ENCODE data around the gene UMODL1. TPM values are rescaled to one million over a fixed set of nuclear protein-coding genes. Genes with fewer than 3 reads are reported as not detected.
A peak's percentile ranks its signal among the peaks of the same experiment; 100 is the strongest.

The UMODL1 gene
- total and polyA plus RNA-seq, 10 of the 15 experiments (the other 5 are each of a cell fraction or from before 2014, with no cell fraction given), result 0.01 to 0.11 (median 0.03) TPM; not detected in 5

DNA sequence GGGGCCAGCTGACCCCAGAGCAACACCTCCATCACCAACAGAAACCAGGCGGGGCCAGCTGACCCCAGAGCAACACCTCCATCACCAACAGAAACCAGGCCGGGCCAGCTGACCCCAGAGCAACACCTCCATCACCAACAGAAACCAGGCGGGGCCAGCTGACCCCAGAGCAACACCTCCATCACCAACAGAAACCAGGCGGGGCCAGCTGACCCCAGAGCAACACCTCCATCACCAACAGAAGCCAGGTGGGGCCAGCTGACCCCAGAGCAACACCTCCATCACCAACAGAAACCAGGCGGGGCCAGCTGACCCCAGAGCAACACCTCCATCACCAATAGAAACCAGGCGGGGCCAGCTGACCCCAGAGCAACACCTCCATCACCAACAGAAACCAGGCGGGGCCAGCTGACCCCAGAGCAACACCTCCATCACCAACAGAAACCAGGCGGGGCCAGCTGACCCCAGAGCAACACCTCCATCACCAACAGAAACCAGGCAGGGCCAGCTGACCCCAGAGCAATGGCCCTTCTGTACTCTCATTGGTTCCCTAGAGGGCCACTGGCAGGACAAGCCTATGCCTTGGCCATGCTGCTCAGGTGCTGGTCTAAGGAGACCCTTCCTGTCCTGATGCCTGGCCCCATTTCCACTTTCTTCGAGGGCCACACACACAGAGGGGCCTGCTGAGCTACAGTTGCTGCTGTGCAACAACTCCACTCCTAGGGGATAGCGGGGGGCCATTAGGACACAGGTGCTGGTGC lies 7.3 kb downstream of the UMODL1 start (continued):
- TF ChIP-seq EP300 (IDR thresholded peaks at IDR 0.05; ENCODE audit: borderline replicate concordance in 1 of 2, control insufficient read depth in 1 of 2, low read depth in 2 of 2, low read length in 2 of 2), result 0 out of 4 replicates have a peak, but pooled peaks of 1 of the 2 experiments have one; percentile 7
- TF ChIP-seq NBN (IDR thresholded peaks at IDR 0.05), result 0 out of 2 replicates have a peak, but pooled peaks have one; percentile 31
- 0 out of 2 replicates have a peak, but pooled peaks have one; percentile 31 for TF ChIP-seq NR2C1 (IDR thresholded peaks at IDR 0.05)
- TF ChIP-seq, protein P1, sequence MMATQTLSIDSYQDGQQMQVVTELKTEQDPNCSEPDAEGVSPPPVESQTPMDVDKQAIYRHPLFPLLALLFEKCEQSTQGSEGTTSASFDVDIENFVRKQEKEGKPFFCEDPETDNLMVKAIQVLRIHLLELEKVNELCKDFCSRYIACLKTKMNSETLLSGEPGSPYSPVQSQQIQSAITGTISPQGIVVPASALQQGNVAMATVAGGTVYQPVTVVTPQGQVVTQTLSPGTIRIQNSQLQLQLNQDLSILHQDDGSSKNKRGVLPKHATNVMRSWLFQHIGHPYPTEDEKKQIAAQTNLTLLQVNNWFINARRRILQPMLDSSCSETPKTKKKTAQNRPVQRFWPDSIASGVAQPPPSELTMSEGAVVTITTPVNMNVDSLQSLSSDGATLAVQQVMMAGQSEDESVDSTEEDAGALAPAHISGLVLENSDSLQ (IDR thresholded peaks at IDR 0.05), result 0 out of 2 replicates have a peak, but pooled peaks have one; percentile 12

- POLR2A ChIA-PET, result no interaction called here
- BruUV-seq (replicated peaks), result no TSS peak
- H3K27ac ChIP-seq (ENCODE audit: control insufficient read depth, insufficient read depth), result peak overlapping the region; percentile 27; the same call in 1 of the 2 replicates
- intact Hi-C loops (cut with micrococcal nuclease; ENCODE audit: unreplicated experiment), result no loop called here
- no peaks in the 10 kb centered on the region for H3K27me3 ChIP-seq (replicated peaks in 1 of 2; ENCODE audit: control insufficient read depth in 2 of 2, insufficient read depth in 2 of 2, low read length in 1 of 2)
- no peaks in the 10 kb centered on the region for H3K79me2 ChIP-seq (ENCODE audit: control insufficient read depth, insufficient read depth, low read length)
- H3K36me3 ChIP-seq (ENCODE audit: control insufficient read depth in 2 of 2, insufficient read depth in 2 of 2, low read length in 1 of 2), result no peaks in the 10 kb centered on the region
- DNase-seq (ENCODE audit: low read depth, low spot score), result no peak
- no peak for ATAC-seq
- RAD21 ChIA-PET (ENCODE audit: unreplicated experiment), result no interaction called here
- SMC1A ChIA-PET (ENCODE audit: uncharacterized antibody, unreplicated experiment), result interaction anchor here (1.3 to 1.6 kb wide), 2 partner anchors 16 to 38 kb away, joined by 3 to 4 read pairs; no protein-coding TSS in a partner anchor
- peak overlapping the region; percentile 64 for H3K4me2 ChIP-seq (ENCODE audit: control insufficient read depth, insufficient read depth)
- peaks cover 27% of the 10 kb centered on the region for H3K4me1 ChIP-seq (ENCODE audit: control insufficient read depth, insufficient read depth, low read length)
- FAIRE-seq, result no peak
- no peak overlapping the region for H2AFZ ChIP-seq (ENCODE audit: control insufficient read depth, low read depth, low read length)
- no peaks in the 10 kb centered on the region for H3K9me3 ChIP-seq (replicated peaks; ENCODE audit: control insufficient read depth, insufficient read depth, low read length)
- no peak overlapping the region for H3K9ac ChIP-seq (ENCODE audit: control insufficient read depth, insufficient read depth, low read length)
- no peaks in the 10 kb centered on the region for H4K20me1 ChIP-seq (ENCODE audit: control insufficient read depth, insufficient read depth)
- CTCF ChIA-PET, result interaction anchor here (0.6 to 1.1 kb wide), 2 partner anchors 37 to 153 kb away, joined by 3 read pairs; no protein-coding TSS in a partner anchor
- in situ Hi-C loops (cut with MboI), result no loop called here
- H3K4me3 ChIP-seq, result no peak overlapping the region
- WGBS (ENCODE audit: insufficient coverage, insufficient replicate concordance, low lambda C conversion rate, missing lambda C conversion rate), result 63% methylated on average over 13 of the region's 13 CpGs
- TF ChIP-seq ZNF207 (IDR thresholded peaks at IDR 0.05; ENCODE audit: borderline replicate concordance) (no peak), HSF1 (IDR thresholded peaks at IDR 0.05; ENCODE audit: low read depth, low read length) (no peak), ATF2 (IDR thresholded peaks at IDR 0.05; ENCODE audit: low read length) (no peak), RAD51 (IDR thresholded peaks at IDR 0.05) (no peak), RELA (IDR thresholded peaks at IDR 0.05; ENCODE audit: borderline replicate concordance, partially characterized antibody) (no peak), IKZF1 (conservative IDR thresholded peaks at IDR 0.05) (0 out of 2 replicates have a peak, but pooled peaks have one; percentile 8), BHLHE40 (IDR thresholded peaks at IDR 0.05; ENCODE audit: borderline replicate concordance in 1 of 2, low read depth in 2 of 2, low read length in 1 of 2) (no peak), ETV6 (conservative IDR thresholded peaks at IDR 0.05 in 1 of 2, IDR thresholded peaks at IDR 0.05 in 1 of 2; ENCODE audit: borderline replicate concordance in 1 of 2, low read depth in 1 of 2) (no peak), TCF3 (IDR thresholded peaks at IDR 0.05; ENCODE audit: borderline replicate concordance, insufficient read depth, low read depth, low read length) (no peak)
These were observed 8.2 kb downstream of the UMODL1 start for GRCh38 chr21:42079008-42079938.

Measured in GM12878 (cell line).